DND-41 (cell line): ENCODE results near the gene RAB3GAP2.
A peak's percentile ranks its signal among the peaks of the same experiment; 100 is the strongest.
"Not testable (repeated sequence)": the region's sequence is repeated elsewhere in the genome, so short reads cannot be mapped to it uniquely, and the experiment has no call there.

Experiments
- ATAC-seq: fragments of 200-7000 bp; cut with Tn5 transposase; 3 replicates; pipeline ENCODE4 v1.9.1; 2021; ENCODE audit warnings: low read depth; ENCODE audit not compliant: insufficient read depth
- DNase-seq: peaks from one replicate; pipeline ENCODE4 v3.0.0-alpha.2; 2020
- H2AFZ ChIP-seq: 2 replicates; pipeline ENCODE4 v1.6.0; 2012; ENCODE audit warnings: low read depth, low read length
- H3K27ac ChIP-seq: 2 replicates; pipeline ENCODE4 v1.5.1; 2012; ENCODE audit warnings: low read length, inconsistent platforms
- H3K27me3 ChIP-seq: fragments of 200-600 bp; sonication (generic); 2 replicates; pipeline ENCODE4 v1.6.0; 2012; ENCODE audit warnings: low read length, mild to moderate bottlenecking, inconsistent platforms; ENCODE audit not compliant: insufficient read depth, poor library complexity
- H3K36me3 ChIP-seq: 2 replicates; pipeline ENCODE4 v1.5.1; 2012; ENCODE audit warnings: low read length, inconsistent platforms; ENCODE audit not compliant: insufficient read depth
- H3K4me1 ChIP-seq: 2 replicates; pipeline ENCODE4 v1.5.1; 2012; ENCODE audit warnings: mild to moderate bottlenecking, low read length; ENCODE audit not compliant: insufficient read depth
- H3K4me2 ChIP-seq: 2 replicates; pipeline ENCODE4 v1.6.0; 2012; ENCODE audit warnings: mild to moderate bottlenecking, moderate library complexity, low read length, inconsistent platforms; ENCODE audit not compliant: insufficient read depth
- H3K4me3 ChIP-seq, 2 experiments: fragments of 200-600 bp in 1 of 2; shearing (Covaris generic) in 1 of 2; 2 replicates each; pipeline ENCODE4 v1.5.1; 2012 to 2016; ENCODE audit warnings: inconsistent platforms in 2 of 2, low read length in 2 of 2, mild to moderate bottlenecking in 2 of 2, low read depth in 1 of 2, moderate library complexity in 1 of 2
- H3K79me2 ChIP-seq: 2 replicates; pipeline ENCODE4 v1.6.0; 2012; ENCODE audit warnings: low read length, inconsistent platforms; ENCODE audit not compliant: insufficient read depth
- H3K9ac ChIP-seq: 2 replicates; pipeline ENCODE4 v1.6.0; 2012; ENCODE audit warnings: low read depth, mild to moderate bottlenecking, inconsistent platforms, low read length, moderate library complexity
- H3K9me3 ChIP-seq: 2 replicates; pipeline ENCODE4 v1.5.1; 2012; ENCODE audit warnings: low read length, moderate library complexity, mild to moderate bottlenecking, inconsistent platforms; ENCODE audit not compliant: insufficient read depth, severe bottlenecking
- H4K20me1 ChIP-seq: 2 replicates; pipeline ENCODE4 v1.6.0; 2012; ENCODE audit warnings: low read length; ENCODE audit not compliant: insufficient read depth
- EZH2 ChIP-seq: IDR thresholded peaks from 3 replicates; pipeline ENCODE4 v1.6.1; 2012; ENCODE audit warnings: borderline replicate concordance, low read depth, mild to moderate bottlenecking, moderate library complexity, low read length, inconsistent platforms; ENCODE audit not compliant: severe bottlenecking
- TF ChIP-seq, protein P1 (sequence below): IDR thresholded peaks from 2 replicates; pipeline ENCODE4 v1.5.1; 2012; ENCODE audit warnings: borderline replicate concordance, low read length, moderate library complexity, mild to moderate bottlenecking; ENCODE audit not compliant: poor library complexity, severe bottlenecking; ENCODE audit errors: extremely low read depth

The RAB3GAP2 gene

DNA sequence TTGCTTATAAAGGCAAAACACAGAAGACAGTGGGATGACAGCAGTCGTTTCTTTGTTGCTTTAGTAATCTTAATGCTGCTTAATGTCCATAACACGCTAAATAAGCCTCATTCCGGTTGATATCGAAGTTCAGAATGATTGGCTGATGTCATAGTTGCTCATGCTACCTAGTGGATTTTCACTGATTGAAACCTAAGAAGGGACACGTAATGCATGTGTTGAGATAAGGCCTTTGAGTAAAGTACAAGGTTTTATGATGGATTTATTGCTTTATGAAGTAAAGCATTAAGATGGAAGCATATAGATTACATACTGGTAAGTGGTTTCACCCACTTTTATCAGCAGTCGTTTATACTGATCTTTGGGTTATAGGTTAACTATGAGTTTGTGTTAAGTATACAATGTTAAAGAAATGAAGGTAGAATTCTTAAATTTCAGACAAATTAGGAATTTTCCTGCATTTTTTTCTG lies 153.2 kb downstream of the RAB3GAP2 start:
- Histone ChIP-seq H3K36me3 (peaks cover 51% of the 10 kb centered on the region), H4K20me1 (no peaks in the 10 kb centered on the region), H3K79me2 (peaks cover 8% of the 10 kb centered on the region; the same call in 1 of the 2 replicates), H3K9me3 (no peaks in the 10 kb centered on the region), H3K27me3 (no peaks in the 10 kb centered on the region), H3K9ac (no peak overlapping the region), H3K27ac (no peak overlapping the region), H2AFZ (no peak overlapping the region), H3K4me1 (no peaks in the 10 kb centered on the region), H3K4me3 (no peak overlapping the region; a peak in 1 of 4 replicates), H3K4me2 (no peak overlapping the region)
- DNase-seq (no peak), ATAC-seq (no peak)
- TF ChIP-seq, protein P1, sequence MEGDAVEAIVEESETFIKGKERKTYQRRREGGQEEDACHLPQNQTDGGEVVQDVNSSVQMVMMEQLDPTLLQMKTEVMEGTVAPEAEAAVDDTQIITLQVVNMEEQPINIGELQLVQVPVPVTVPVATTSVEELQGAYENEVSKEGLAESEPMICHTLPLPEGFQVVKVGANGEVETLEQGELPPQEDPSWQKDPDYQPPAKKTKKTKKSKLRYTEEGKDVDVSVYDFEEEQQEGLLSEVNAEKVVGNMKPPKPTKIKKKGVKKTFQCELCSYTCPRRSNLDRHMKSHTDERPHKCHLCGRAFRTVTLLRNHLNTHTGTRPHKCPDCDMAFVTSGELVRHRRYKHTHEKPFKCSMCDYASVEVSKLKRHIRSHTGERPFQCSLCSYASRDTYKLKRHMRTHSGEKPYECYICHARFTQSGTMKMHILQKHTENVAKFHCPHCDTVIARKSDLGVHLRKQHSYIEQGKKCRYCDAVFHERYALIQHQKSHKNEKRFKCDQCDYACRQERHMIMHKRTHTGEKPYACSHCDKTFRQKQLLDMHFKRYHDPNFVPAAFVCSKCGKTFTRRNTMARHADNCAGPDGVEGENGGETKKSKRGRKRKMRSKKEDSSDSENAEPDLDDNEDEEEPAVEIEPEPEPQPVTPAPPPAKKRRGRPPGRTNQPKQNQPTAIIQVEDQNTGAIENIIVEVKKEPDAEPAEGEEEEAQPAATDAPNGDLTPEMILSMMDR, result no peak
- TF ChIP-seq EZH2, result no peak

DNA sequence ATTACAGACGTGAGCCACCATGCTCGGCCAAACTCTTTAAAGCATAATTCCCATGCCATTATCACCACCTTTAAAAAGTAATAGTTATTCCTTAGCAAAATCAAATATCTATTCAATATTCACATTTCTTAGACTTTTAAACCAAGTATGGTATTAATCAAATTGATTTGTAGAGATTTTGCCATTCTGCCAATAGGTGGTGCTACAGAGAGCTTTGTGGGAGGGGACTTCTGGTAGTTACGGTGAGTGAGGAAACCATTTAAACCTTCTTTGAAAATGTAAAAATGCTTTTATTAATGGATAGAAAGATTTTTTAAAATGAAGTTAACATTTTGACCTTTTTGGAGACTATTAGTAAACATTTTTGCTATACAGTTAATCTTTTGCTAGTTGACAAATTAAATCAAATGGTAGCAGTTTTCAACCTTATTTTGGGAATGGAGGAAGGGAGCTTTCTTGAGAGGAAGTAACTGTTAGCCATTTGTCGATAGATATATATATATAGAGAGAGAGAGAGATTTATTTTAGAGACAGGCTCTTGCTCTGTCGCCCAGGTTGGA lies 159.0 kb downstream of the RAB3GAP2 start:
- Histone ChIP-seq H3K4me3 (no peak overlapping the region), H3K4me1 (no peaks in the 10 kb centered on the region), H3K36me3 (peaks cover 76% of the 10 kb centered on the region), H2AFZ (no peak overlapping the region), H3K27me3 (no peaks in the 10 kb centered on the region), H3K9me3 (no peaks in the 10 kb centered on the region), H4K20me1 (no peaks in the 10 kb centered on the region), H3K79me2 (0 out of 2 replicates have a peak, but pooled peaks cover 3% of the 10 kb centered on the region), H3K9ac (no peak overlapping the region), H3K27ac (no peak overlapping the region), H3K4me2 (no peak overlapping the region)
- DNase-seq, result no peak
- ATAC-seq, result peak; percentile 62
- TF ChIP-seq, protein P1, result peak; percentile 63
- no peak for TF ChIP-seq EZH2

DNA sequence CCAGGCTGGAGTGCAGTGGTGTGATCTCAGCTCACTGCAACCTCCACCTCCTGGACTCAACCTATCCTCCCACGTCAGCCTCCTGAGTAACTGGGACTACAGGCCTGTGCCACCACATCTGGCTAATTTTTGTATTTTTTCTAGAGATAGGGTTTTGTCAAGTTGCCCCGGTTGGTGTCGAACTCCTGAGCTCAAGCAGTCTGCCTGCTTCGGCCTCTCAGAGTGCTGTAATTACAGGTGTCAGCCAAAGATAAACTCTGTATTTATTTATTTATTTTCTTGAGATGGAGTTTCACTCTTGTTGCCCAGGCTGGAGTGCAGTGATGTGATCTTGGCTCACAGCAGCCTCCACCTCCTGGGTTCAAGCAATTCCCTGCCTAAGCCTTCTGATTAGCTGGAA lies 159.7 kb downstream of the RAB3GAP2 start:
- ATAC-seq, H3K9ac ChIP-seq, H3K27me3 ChIP-seq, H3K4me3 ChIP-seq, H3K79me2 ChIP-seq, DNase-seq, H3K9me3 ChIP-seq, H2AFZ ChIP-seq, H4K20me1 ChIP-seq, H3K27ac ChIP-seq, H3K4me1 ChIP-seq, H3K4me2 ChIP-seq: not testable (repeated sequence)
- H3K36me3 ChIP-seq, result peaks cover 74% of the 10 kb centered on the region

DNA sequence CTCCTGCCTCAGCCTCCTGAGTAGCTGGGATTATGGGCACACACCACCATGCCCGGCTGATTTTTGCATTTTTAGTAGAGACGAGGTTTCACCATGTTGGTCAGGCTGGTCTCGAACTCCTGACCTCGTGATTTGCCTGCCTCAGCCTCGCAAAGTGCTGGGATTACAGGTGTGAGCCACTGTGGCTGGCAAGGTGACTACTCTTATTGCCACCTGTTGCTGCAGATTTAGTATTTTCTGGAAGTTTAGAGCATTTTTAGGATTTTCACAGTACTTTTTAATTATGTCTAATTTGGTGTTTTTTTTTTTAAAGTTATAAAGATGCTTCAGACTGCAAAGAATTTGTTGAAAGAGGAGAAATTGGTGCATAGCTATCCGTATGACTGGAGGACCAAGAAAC lies 161.8 kb downstream of the RAB3GAP2 start:
- H3K36me3 ChIP-seq, result peaks cover 77% of the 10 kb centered on the region
- not testable (repeated sequence) for H3K4me2 ChIP-seq, H3K4me1 ChIP-seq, H3K9me3 ChIP-seq, H3K9ac ChIP-seq, H3K79me2 ChIP-seq, ATAC-seq, H3K4me3 ChIP-seq, H2AFZ ChIP-seq, H3K27ac ChIP-seq, DNase-seq, H4K20me1 ChIP-seq, H3K27me3 ChIP-seq
